Measurements from ENCODE around the gene TTC16.

The TTC16 gene

DNA sequence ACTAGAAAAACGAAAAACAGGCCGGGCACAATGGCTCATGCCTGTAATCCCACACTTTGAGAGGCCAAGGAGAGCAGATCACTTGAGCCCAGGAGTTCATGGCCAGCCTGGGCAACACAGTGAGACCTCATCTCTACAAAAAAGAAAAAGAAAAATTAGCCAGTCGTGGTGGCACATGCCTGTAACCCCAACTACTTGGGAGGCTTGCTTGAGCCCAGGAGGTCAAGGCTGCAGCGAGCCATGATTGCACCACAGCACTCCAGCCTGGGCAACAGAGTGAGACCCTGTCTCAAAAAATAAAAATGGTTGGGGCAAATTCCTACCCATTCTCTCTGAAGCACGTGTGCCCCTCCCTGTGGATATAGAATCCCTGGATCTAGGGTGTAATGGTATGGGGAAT, 17.5 kb upstream of the TTC16 start:
- DNase-seq: no peak

DNA sequence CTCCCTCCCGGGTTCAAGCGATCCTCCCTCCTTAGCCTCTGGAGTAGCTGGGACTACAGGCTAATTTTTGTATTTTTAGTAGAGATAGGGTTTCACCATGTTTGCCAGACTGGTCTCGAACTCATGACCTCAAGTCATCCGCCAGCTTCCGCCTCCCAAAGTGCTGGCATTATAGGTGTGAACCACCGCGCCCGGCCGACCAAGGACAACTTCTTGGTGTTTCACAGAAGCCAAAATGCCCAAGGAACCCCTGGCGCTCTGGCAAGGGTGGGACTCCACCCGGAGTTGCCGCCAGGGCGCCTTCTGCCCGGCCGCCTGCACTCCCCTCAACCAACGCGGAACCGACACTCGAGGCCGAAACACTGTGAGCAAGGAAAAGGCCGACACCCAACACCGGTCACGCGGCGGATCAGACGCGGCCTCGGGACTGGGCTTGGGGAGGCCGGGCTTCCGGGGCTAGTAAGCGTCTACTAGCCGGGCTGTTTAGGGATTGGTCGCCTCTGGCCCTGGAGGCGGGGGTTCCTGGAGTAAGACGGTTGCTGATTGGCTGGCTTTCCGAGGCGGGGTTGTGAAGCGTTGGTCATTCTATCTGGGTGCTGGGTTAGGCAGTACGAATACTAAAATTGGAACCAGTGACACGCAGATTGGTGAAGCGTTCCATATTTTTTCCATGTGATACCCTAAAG, 16.8 kb upstream of the TTC16 start:
- peak; percentile 94 for DNase-seq

DNA sequence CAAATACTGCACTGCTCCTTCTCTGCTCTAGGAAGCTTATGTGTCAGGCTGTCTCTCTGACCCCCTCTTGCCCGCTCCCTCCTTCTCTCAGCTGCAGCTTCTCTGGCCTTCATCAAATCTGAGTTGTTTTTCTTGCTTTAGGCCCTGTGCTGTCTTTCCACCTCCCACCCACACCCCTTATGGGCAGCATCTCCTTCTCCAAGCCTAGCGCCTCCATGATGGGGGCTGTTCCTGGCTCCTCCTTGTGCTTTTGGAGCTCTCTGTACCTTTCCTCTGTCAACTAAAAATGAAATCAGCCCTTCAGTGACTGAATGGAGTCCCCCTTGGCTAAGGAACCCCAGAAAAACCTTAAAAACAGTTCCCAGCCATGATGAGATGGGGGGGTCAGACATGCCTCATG, 15.7 kb upstream of the TTC16 start:
- DNase-seq: no peak

DNA sequence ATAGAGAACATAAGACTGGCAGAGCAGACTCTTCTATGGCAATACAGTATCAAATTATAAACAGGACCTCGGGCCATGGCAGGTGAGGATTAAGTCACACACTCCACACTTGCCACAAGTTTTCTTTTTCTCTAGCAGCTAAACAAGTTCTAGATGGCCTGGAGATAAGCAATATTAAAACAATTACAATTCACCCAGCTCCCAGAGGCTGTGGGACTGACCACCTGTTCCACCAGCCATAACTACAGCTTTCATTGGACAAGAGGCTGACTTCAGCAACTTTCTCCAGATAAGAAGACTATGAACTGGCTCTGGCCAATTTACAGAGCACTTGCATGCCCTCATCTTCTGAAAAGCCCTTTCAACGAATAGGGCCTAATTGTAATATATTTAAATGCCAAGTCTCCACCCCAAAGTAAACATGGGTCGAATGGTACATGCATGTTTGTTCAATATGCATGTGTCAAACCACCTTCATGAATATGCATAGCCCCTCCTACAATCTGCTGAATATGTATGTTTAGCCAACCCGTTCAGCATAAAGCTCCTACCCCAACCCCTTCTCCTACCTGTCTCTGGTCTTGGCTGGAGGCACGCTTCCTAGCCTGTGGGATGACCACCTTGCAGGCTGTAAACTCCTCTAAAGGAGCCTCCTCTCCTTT, 15.2 kb upstream of the TTC16 start:
- DNase-seq: no peak

DNA sequence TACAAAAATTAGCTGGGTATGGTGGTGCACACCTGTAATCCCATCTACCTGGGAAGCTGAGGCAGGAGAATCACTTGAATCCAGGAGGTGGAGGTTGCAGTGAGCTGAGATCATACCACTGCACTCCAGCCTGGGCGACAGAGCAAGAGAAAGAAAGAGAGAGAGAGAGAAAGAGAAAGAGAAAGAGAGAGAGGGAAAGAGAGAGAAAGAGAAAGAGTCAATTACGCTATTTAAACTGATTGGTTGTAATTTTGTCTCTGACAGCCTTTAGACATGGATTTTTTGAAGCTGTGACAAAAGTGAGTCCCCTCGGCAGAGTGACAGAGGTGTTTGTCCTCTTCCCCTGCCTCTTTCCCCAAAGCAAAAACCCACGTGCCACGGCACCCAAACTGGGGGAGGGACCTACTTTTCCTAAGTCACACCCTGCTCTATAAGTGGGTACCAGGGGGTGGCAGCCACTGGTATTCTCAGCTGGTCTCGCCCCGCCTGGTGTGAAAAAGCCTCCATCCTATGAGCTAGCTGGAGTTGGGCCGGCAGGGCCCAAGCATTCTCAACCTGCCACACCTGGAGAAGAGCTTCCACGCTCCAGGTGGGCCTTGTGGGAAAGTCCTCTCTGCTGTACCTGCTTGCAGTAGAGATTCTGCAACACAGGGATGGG, 12.5 kb upstream of the TTC16 start:
- DNase-seq: no peak

DNA sequence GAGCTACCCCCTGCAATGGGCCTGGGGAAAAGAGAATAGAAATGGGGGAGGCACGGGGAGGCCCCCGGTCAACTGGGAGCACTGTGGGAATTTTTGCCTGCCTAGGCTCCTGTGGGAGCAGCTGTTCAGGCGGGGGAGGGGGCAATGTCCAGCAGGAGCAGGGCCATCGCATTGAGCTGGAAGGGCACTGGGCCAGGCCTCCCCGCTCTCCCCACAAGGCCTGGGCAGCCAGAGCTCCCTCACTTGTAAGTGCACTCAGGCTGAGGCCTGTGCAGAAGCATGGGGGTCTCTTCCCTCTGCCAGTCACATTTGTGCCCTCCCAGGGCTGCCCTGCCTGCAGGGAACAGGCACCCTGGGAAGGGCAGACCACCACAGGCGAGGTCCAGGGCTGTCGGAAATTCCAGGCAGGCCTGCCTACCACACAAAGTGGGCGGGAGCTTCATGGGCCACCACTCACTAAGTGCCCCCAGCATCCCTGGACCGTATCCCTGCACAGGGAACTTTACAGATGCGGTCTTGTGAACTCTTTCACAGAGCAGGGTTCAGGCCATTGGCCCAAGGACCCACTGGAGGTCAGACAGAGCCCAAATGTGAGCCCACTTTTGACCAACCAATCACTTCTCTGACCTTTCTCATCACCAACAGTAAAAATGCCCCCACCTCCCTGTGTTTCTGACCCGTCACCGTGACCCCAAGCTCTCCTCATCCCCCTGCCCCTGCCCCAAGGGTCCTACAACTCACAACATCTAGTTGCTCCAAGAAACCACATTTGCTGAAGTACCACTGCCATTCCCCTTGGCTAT, 10.1 kb upstream of the TTC16 start:
- peak; percentile 51 for DNase-seq

DNA sequence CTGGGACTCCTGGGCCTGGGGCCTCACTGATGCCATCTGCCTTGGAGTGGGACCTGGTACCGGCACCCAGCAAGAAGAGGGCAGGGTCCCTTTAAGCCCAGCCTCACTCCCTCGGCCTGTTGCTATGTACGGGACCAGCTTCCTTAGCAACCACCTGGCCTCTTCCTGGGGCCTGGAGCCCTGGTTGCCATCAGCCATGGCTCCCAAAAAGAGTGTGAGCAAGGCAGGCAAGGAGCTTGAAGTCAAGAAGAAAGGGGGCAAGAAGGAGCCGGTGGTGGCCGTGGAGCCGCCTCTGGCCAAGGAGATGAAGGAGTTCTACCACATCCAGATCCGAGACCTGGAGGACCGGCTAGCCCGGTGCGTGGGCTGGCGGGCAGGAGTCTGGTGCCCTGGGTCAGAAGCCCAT, 9.0 kb upstream of the TTC16 start, which contains the start of gene CFAP157:
Gene CFAP157, plus strand, starts transcription at position 153 of the 406 bp plus-strand sequence. Its CDS starts 44 bp downstream, at position 197.
- DNase-seq: peak; percentile 43

DNA sequence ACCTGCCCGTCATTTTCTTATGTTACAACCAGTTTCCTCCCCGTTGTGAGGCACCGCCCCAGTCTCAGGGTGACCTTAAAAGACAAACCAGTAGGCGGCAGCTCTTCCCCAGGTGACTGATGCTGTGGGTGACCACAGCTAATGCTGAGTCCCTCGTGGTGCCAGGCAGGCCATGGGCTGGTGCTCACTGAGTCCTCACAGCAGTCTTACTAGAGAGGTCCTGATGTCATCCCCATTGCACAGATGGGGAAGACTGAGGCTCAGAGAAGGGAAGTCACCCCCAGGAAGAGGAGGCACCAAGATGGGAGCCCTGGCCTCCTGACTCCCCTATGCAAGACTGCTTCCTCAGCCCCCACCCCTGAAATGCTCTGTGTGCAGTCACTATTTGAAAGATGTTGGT, 8.1 kb upstream of the TTC16 start:
- no peak for DNase-seq

DNA sequence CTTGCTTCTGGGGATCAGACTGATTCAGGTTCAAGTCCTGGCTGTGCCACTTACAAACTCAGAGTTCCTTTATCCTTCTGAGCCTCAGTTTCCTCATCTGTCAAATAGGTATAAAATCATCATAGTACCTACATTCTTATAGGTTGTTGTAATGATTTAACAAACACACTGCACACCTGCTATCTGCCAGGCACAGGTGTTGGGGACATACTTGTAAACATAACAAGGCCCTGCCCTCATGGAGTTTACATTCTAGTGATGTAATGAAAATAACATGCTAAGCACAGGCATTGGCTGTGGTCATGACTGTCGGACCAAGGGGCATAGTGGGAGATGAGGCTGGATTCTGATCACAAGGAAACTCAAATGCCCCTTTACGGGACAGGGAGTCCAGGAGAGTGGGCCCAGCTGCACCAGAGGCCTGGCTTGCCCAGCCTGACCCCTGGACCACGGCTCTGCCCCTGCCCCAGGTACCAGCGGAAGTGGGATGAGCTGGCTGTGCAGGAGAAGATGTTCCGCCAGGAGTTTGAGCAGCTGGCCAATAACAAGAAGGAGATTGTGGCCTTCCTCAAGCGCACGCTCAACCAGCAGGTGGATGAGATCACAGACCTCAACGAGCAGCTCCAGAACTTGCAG, 6.8 kb upstream of the TTC16 start:
- DNase-seq: no peak

DNA sequence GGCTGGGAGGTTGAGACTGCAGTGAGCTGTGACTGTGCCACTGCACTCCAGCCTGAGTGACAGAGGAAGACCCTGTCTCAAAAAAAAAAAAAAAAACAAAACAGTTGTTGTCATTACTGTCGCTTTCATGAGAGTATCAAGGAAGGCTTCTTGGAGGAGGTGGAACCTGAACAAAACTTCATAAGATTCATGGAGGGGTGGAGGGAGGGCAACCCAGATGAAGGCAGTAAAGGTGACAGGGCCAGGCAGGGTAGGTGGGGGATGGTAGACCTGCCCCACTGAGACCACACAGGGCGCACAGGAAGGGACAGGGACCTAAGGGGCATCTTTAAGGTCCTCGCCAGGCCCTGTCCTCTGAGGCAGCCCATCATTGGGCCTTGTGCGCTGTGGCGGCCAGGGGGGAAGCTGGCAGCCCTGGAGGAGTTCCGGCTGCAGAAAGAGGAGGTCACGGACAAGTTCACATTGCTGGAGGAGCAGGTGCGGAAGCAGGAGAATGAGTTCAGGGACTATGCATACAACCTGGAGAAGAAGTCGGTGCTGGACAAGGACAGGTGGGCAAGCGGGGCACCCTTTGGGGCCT, 5.6 kb upstream of the TTC16 start:
- no peak for DNase-seq

DNA sequence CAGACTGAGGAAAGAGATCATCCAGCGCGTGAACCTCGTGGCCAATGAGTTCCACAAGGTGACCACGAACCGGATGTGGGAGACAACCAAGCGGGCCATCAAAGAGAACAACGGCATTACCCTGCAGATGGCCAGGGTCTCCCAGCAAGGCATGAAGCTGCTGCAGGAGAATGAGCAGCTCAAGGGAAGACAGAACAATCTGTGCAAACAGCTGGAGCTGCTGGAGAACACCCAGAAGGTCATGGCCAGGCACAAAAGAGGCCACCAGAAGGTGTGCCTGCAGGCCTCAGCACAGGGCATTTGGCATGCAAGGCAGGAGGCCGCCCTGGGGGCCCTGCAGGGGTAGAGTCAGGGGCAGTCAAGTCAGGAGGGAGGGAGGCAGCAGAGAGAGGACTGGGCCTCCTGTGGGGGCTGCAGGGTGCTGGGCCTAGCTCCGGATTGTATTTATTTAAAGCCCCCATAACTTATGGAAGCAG, 4.6 kb upstream of the TTC16 start:
- peak; percentile 40 for DNase-seq

DNA sequence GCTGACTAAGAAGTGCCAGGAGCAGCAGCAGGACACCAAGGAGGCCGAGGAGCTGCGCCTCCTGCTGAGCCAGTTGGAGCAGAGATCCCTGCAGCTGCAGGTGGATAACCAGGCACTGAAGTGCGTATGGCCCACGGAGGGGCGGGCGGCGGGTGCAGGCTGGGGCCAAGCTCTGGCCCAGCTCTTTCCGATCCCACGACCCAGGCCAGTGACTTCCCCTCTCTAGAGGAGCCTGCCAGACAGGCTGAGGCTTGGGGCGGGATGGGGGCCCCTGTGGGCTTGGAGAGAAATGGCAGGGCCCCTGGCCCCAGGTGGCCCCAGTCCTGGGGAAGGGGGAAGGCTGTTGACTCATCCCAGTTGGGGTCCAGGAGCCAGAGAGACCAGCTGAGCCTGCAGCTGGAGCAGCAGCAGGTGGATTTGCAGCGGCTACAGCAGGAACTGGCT, 4.0 kb upstream of the TTC16 start:
- no peak for DNase-seq

DNA sequence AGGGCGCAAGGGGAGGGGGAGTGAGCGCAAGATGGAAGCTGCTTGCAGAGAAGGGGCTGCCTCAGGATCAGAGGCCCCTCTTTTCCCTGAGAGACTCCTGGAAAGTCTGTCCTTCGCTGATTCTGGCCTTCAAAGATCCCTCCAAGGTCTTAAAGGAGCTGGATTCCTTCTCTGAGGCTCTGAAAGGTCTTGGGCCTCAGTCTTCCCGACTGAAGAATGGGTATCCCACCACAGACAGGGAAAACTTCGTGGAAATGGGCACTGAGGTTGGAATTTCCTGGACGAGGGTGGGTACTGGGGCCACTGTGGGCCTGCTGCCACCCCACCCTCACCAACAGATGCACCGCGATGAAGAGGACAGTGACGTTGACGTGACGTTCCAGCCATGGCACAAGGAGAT, 3.5 kb upstream of the TTC16 start:
- DNase-seq: no peak

DNA sequence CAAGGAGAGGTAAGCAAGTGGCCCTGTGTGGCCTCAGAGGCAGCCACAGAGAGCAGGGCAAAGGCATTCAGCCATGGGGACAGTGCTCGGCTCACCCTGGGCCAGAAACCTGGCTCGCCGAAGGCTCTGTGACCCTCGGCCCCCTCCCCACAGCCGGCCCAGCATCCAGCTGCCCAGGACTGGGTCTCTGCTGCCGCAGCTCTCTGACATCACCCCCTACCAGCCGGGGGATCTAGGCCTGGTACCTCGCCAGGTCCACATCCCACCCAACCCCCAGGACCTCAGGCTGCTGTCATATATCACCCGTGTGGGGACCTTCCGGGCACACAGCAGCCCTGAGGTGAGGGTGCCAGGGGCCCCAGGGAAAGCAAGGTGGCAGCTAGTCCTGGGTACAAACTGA, 3.0 kb upstream of the TTC16 start:
- DNase-seq: no peak

DNA sequence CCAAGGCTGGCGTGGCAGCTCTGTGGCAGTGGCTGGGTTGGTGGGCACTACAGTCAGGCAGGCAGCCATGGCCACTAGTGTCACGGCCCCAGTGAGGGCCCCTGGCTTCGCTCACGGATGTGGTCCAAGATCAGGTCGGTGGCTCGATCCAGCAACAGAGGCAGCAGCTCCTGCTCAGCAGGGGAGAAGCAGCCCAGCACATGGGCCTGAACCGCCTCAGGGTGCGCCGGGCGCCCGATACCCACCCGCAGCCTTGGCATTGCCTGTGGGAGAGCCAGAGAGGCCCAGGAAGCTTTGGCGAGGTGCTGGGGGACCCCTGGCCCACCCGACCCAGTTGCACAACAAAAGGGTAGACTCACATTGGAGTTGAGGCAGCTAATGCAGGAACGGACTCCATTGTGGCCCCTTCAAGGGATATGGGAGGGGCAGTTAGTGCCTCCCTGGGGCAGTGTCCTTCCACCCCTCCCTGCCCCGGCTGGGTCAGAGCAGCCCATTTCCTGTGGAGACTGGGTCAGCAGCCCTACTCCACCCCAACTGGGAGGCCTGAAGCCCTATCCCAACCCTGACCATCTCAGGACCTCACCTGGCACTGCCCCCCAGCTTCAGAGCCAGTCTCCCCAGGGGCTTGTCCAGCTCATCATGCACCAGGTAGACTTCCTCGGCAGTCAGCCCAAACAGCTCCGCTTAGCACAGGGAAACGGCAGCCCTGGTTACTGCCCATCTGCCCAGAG, 1.7 kb upstream of the TTC16 start:
- DNase-seq: no peak

DNA sequence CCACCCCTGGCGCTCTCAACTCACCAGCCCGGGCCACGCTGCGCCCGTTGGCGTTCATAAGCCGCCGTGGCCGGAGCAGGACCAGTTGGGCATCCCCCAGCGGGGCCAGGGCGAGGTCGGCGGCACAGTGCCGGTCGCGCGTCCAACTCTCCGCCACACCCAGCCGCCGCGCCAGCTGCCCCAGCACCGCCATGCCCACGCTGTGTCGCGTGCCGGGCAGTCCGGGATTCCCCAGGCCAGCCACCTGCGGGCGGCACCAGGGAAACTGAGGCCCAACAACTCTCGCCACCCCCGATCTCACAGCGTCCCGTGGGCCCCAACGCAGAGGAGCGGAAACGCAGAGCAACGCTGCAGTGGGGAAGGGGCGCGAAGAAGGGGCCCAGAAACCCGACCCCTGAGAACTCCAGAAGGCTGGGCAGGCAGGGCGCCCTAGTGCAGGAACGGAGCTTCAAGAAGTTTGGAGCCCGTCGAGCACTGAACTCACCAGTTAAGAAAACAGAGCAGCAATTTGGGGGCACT, 869 bp upstream of the TTC16 start:
- no peak for DNase-seq

DNA sequence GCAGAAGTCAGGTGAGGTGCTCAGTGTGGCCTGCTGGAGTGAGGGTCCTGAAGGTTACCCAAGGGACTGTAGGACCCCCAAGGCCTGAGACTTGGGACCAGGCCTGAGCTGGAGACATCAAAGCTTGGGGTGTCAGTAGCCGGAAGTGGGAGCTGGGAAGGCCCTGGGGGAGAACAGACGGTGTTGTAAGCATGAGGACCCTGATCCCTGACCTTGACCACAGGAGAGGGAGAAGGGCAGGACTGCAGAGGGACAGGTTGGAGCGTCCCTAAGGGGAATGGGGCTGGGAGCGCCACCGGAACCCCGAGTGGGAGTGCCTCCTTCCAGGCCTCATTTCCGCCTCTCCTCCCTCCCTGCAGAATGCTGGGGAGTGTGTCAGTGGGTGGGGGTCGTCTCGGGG, 533 bp downstream of the TTC16 start:
- no peak for DNase-seq

DNA sequence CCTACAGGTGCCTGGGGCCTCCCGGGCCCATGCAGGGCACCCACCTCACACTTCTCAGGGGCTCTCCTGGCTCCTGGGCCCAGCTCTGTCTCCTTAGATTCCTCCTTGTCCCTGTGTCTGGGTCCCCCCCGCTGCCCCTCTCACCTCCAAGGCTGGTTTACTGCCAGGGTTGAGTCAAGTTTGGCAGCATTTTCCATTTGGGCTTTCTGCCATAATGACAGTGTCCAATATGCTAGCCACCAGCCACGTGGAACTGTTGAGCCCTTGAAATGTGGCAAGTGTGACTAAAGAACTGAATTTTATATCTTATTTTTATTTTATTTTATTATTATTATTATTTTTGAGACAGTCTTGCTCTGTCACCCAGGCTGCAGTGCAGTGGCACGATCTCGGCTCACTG, 1.9 kb downstream of the TTC16 start:
- no peak for DNase-seq

DNA sequence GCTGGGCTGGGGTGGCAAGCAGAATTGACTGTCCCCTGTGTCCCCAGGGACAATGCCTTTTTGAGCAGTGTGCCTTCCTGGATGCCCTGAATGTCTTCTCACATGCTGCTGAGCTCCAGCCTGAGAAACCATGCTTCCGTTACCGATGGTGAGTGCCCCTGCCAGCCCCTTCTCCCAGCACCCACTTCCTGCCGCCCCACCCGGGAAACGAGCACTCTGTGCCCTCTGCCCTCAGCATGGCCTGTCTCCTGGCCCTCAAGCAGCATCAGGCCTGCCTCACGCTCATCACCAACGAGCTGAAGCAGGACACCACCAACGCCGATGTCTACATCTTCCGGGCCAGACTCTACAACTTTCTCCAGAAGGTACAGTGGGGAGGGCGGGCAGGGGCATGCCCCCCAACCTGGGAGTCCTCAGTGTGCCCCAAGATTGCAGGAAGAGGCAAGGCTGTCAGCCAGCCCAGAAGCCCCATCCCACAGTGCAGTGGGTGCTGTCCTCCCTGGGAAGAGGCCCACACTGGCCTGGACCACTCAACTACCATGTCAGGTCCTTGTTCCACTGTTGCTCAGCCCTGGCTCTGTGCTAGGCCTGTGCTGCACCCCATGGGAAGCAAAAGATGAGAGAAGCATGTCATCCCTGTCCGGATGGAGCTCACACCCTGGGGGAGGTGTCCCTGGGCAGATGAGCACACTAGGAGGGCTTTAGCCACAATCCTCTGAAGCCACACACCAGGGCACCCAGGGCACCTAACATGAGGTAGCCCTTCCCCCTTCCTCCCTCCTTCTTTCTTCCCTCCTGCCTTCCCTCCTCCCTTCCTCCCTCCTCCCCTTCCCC, 4.4 kb downstream of the TTC16 start:
- no peak for DNase-seq

DNA sequence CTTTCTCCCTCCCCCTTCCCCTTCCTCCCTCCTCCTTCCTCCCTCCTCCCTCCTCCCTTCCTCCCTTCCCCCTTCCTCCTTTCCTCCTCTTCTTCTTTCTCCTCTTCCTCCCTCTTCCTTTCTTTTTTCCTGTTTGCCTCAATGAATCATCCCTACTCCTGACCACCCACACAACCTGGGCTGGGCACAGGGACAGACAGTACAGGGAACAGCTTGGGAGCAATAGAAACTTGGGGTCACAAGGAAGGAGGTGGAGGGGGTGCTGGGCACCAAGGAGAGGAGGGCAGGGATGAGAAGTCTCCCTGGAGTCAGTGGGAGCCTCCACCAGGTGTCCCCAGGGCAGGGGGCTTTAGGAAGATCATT, 5.0 kb downstream of the TTC16 start:
- no peak for DNase-seq
